ENCODE results near the gene SRXN1.

Gene SRXN1

GRCh38 chr20:646107-646867 lies 6.7 kb downstream of the SRXN1 start:
- Histone ChIP-seq H4K20me1 (ENCODE audit: insufficient read depth, low read length) (peaks cover 7% of the 10 kb centered on the region; the same call in 1 of the 2 replicates), H2AFZ (ENCODE audit: low read length) (no peak overlapping the region), H3K9ac (ENCODE audit: low read length) (no peak overlapping the region), H3K9me3 (replicated peaks; ENCODE audit: insufficient read depth, low read length) (no peaks in the 10 kb centered on the region), H3K27ac (ENCODE audit: low read length) (no peak overlapping the region), H3K9me2 (replicated peaks; ENCODE audit: insufficient read depth, low read length) (no peaks in the 10 kb centered on the region), H3K4me2 (ENCODE audit: low read depth, low read length) (no peak overlapping the region), H3K27me3 (replicated peaks; ENCODE audit: insufficient read depth, low read length) (no peaks in the 10 kb centered on the region), H3F3A (ENCODE audit: insufficient read depth, low read length) (peaks cover 2% of the 10 kb centered on the region; the same call in 1 of the 2 replicates), H3K4me1 (ENCODE audit: low read length) (no peaks in the 10 kb centered on the region), H3K4me3 (ENCODE audit: low read length) (no peak overlapping the region), H3K79me2 (ENCODE audit: low read length) (peaks cover 15% of the 10 kb centered on the region), H3K36me3 (replicated peaks; ENCODE audit: insufficient read depth, low read length) (peaks cover 12% of the 10 kb centered on the region; the same call in 1 of the 2 replicates)
- TF ChIP-seq CTCF (IDR thresholded peaks at IDR 0.05; ENCODE audit: low read length): no peak
- no peak for TF ChIP-seq EZH2phosphoT487 (IDR thresholded peaks at IDR 0.05; ENCODE audit: low read length)
- no peak for TF ChIP-seq EZH2 (optimal IDR thresholded peaks at IDR 0.05; ENCODE audit: low read depth, low read length)
- DNase-seq: no peak

- H3K9me3 ChIP-seq (replicated peaks; ENCODE audit: insufficient read depth, low read length): no peaks in the 10 kb centered on the region
- H3K36me3 ChIP-seq (replicated peaks; ENCODE audit: insufficient read depth, low read length): peaks cover 12% of the 10 kb centered on the region; the same call in 1 of the 2 replicates
- H3K4me3 ChIP-seq (ENCODE audit: low read length): no peak overlapping the region
- TF ChIP-seq EZH2 (optimal IDR thresholded peaks at IDR 0.05; ENCODE audit: low read depth, low read length) (no peak), CTCF (IDR thresholded peaks at IDR 0.05; ENCODE audit: low read length) (peak; percentile 91)
- H3K4me1 ChIP-seq (ENCODE audit: low read length): no peaks in the 10 kb centered on the region
- H3F3A ChIP-seq (ENCODE audit: insufficient read depth, low read length): peaks cover 2% of the 10 kb centered on the region; the same call in 1 of the 2 replicates
- no peak overlapping the region for H3K27ac ChIP-seq (ENCODE audit: low read length)
- H3K9ac ChIP-seq (ENCODE audit: low read length): no peak overlapping the region
- H3K4me2 ChIP-seq (ENCODE audit: low read depth, low read length): no peak overlapping the region
- H3K9me2 ChIP-seq (replicated peaks; ENCODE audit: insufficient read depth, low read length): no peaks in the 10 kb centered on the region
- 0 out of 2 replicates have a peak, but pooled peaks cover 2% of the 10 kb centered on the region for H3K27me3 ChIP-seq (replicated peaks; ENCODE audit: insufficient read depth, low read length)
- DNase-seq: peak; percentile 73
- H3K79me2 ChIP-seq (ENCODE audit: low read length): peaks cover 7% of the 10 kb centered on the region
- H2AFZ ChIP-seq (ENCODE audit: low read length): no peak overlapping the region
- H4K20me1 ChIP-seq (ENCODE audit: insufficient read depth, low read length): peaks cover 7% of the 10 kb centered on the region; the same call in 1 of the 2 replicates
Measured at GRCh38 chr20:645318-646106, 7.5 kb downstream of the SRXN1 start.

- Histone ChIP-seq H3K9ac (ENCODE audit: low read length) (no peak overlapping the region), H3K4me2 (ENCODE audit: low read depth, low read length) (no peak overlapping the region), H3K27me3 (replicated peaks; ENCODE audit: insufficient read depth, low read length) (0 out of 2 replicates have a peak, but pooled peaks cover 5% of the 10 kb centered on the region), H3K36me3 (replicated peaks; ENCODE audit: insufficient read depth, low read length) (peaks cover 12% of the 10 kb centered on the region; the same call in 1 of the 2 replicates), H3K27ac (ENCODE audit: low read length) (no peak overlapping the region), H4K20me1 (ENCODE audit: insufficient read depth, low read length) (peaks cover 7% of the 10 kb centered on the region; the same call in 1 of the 2 replicates), H2AFZ (ENCODE audit: low read length) (no peak overlapping the region), H3K4me3 (ENCODE audit: low read length) (no peak overlapping the region), H3K79me2 (ENCODE audit: low read length) (peaks cover 1% of the 10 kb centered on the region; the same call in 1 of the 2 replicates), H3K4me1 (ENCODE audit: low read length) (no peaks in the 10 kb centered on the region), H3K9me2 (replicated peaks; ENCODE audit: insufficient read depth, low read length) (no peaks in the 10 kb centered on the region), H3K9me3 (replicated peaks; ENCODE audit: insufficient read depth, low read length) (no peaks in the 10 kb centered on the region), H3F3A (ENCODE audit: insufficient read depth, low read length) (peaks cover 2% of the 10 kb centered on the region; the same call in 1 of the 2 replicates)
- TF ChIP-seq EZH2phosphoT487 (IDR thresholded peaks at IDR 0.05; ENCODE audit: low read length) (no peak), CTCF (IDR thresholded peaks at IDR 0.05; ENCODE audit: low read length) (no peak), EZH2 (optimal IDR thresholded peaks at IDR 0.05; ENCODE audit: low read depth, low read length) (no peak)
- no peak for DNase-seq
Measured at GRCh38 chr20:644692-645317, 8.2 kb downstream of the SRXN1 start.

Measured in MM.1S (cell line).